Glomerular visceral epithelial cell (primary cell): Measurements from ENCODE around the gene SFPQ.
"Not testable (repeated sequence)": the region's sequence is repeated elsewhere in the genome, so short reads cannot be mapped to it uniquely, and the experiment has no call there.

Source experiments
- DNase-seq: peaks from one replicate; pipeline ENCODE4 v3.0.0-alpha.2; 2016; ENCODE audit errors: extremely low spot score

The SFPQ gene

DNA sequence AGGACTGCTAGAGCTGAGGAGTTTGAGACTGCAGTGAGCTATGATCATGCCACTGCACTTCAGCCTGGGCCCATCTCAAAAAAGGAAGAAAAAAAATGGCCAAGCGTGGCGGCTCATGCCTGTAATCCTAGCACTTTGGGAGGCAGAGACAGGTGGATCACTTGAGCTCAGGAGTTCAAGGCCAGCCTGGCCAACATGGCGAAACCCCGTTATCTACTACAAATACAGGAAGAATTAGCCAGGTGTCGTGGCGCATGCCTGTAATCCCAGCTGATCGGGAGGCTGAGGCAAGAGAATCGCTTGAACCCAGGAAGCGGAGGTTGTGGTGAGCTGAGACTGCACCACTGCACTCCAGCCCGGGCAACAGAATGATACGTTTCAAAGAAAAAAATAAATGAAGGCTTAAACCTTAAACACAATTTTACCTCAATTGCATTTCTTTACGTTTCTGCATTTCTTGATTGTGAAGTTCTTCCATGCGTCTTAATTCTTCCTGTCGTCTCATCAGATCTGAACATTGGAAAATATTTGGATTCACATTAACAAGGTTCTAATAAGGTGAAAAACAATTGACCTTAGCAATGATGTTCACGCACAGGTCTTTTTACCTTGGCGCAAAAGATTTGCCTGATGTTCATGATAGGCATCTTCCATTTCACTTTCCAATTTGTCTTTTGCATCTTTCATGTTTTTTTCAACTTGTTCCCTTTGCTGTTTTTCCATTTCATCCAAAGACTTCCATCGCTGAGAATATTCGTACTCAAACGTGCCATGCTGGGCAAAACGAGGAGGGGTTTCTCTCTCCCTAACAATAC is 4.2 kb downstream of the SFPQ start:
- no peak for DNase-seq

DNA sequence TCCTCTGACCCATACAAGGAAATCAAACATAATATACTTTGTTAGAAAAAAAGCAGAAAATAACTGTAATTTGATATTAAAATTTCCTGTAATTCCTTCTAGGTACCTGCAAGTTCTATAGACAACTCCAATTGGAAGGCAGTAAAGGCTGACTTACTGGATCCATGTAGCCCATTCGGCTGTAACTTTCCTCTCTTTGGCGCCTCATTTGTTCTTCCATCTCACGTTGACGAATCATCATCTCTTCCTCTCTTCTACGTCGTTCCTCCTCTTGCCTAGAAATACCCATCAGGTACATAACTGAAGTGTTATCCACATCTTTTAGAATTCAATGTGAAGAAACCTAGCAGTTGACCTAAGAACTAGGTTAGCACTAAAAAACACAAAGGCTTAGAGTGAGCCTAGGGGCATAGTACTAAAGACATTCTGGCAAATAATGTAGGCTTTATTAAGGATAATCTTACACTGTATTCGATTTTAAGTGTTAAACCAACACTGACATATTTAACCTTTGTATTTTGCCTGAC is 5.1 kb downstream of the SFPQ start:
- DNase-seq, result no peak

DNA sequence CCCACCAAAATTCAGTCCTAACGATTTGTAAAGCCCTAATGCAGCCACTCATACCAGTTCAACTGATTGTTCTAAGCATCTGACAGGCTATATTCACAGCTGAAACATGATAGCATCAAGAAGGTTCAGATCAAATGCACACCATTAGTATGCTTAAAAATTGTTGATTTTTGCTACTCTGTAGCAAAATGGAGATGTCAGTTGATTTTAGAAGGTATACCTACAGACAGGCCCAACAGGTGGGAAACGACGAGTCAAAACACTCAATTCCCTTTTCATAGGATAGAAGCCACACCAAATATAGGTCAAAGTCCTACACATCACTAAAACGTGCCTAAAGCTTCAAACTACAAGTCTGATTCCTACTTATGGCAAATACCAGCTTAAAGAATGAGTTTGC is 6.7 kb downstream of the SFPQ start:
- DNase-seq, result no peak

GRCh38 chr1:35185200-35185599 is 7.7 kb downstream of the SFPQ start:
- DNase-seq, result no peak

DNA sequence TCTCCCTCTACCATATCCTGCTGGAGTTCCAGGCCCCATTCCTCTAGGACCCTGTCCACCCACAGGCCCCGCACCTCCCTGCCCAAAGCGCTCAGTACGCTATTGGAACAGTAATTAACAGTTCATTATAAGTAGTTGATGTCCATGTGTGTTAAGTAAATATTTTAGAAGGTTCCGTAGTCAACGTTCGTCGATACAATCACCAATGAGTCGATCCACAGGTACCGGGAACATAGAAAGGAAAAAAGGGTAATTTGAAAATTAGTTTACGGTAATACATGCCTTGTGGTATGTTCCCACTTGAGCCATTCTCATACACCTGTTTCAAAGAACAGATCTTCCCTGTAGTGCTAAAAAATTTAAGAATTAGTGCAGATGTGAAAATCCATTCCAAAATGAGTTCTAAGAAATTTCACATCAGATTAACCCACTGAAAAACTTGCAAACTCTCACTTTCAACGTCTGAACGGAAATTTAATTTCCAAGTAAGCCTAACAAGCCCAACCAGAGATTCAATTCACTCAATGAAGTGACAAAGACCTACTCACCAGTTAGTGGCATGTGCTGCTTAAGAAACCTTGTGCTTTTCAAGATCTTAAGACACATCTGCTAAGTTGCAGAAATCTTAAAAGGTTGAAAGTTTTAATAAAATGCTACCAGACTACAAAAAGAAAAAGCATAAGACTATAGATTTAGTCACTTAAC is 8.3 kb downstream of the SFPQ start:
- no peak for DNase-seq

- no peak for DNase-seq
These were observed 11.0 kb downstream of the SFPQ start for GRCh38 chr1:35181790-35182455.

- no peak for DNase-seq
These were observed 12.1 kb downstream of the SFPQ start for GRCh38 chr1:35180776-35181374.

GRCh38 chr1:35179908-35180307 is 13.0 kb downstream of the SFPQ start:
- DNase-seq, result no peak

GRCh38 chr1:35178874-35179380 is 14.0 kb downstream of the SFPQ start:
- DNase-seq, result peak; percentile 25

- DNase-seq, result no peak
These were observed 14.7 kb downstream of the SFPQ start for GRCh38 chr1:35178295-35178695.

DNA sequence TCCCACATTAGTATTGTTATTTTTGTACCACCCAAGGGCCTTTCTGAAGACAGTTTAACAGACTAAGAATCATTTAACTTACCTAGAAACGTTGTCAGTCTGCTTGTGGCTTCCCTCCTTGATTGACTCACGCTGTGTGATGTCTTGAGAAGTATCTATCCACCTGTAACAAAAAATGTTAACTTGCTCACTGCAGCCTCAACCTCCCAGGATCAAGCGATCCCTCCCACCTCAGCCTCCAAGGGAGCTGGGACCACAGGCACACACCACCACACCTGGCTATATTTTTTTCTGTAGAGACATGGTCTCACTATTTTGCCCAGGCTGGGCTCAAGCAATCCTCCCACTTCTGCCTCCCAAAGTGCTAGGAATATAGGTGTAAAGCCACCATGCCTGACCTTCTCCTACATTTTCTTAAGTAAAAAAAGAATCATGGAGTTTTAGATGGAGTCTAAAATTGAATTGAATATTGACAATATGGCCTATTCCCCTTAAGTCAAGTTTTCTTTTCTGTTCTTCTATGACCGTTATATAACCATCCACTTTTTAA is 15.6 kb downstream of the SFPQ start:
- DNase-seq, result no peak

- no peak for DNase-seq
These were observed 17.3 kb downstream of the SFPQ start for GRCh38 chr1:35175602-35176001.

GRCh38 chr1:35175098-35175576 is 17.8 kb downstream of the SFPQ start:
- DNase-seq, result no peak

DNA sequence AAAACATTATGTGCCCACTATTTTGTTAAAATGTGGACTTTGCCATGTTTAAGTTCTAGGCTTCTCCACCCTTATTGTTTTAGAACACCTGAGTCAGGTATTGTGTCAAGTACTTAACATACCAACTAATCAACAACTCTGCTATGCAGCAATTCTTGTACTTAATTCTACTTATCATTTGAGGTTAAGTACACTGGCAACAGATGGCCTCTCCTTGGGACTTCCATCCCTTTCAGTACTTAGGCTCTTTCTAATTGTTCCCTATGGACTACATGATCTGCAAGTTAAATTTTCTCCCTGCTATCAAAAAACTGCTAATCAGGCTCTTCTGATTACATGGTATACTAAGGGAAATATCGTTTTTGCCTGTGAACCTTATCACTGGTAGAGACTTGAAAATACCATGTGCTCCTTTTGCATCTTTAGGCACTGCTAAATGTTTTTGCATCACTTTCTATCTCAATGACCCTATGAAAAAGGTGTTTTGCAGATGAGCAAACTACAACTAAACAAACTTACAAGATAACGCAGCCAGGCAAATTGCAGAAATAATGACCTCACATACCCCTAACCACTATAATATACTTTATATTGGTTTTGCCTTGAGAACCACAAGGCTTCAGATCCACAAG is 18.9 kb downstream of the SFPQ start:
- no peak for DNase-seq

DNA sequence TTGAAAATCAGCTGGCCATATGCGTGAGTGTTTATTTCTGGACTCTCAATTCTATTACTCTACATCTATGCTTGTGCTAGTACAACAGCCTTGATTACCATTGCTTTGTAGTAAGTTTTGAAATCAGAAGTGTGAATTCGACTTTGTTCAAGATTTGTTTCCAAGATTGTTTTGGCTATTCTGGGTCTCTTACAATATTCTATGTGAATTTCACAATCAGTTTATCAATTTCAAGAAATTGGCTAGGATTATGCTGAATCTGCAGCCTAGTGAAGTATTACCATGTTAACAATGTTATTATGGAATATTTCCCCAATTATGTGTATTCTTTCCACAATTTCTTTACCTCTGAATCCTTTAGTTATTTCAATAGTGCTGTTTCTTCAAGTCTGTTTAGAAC is 19.5 kb downstream of the SFPQ start:
- DNase-seq, result no peak

DNA sequence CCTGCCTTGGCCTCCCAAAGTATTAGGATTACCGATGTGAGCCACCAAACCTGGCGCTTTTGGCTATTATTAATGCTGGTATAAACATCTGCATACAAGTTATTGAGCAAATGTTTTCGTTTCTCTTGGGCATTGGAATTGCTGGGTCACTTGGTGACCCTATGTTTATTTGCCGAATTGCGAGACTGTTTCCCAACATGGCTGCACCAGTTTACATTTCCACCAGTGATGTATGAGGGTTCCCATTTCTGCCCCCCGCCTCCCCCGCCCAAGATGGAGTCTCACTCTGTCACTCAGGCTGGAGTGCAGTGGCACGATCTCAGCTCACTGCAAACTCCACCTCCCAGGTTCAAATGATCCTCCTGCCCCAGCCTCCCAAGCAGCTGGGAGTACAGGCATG is 20.9 kb downstream of the SFPQ start:
- DNase-seq, result no peak

DNA sequence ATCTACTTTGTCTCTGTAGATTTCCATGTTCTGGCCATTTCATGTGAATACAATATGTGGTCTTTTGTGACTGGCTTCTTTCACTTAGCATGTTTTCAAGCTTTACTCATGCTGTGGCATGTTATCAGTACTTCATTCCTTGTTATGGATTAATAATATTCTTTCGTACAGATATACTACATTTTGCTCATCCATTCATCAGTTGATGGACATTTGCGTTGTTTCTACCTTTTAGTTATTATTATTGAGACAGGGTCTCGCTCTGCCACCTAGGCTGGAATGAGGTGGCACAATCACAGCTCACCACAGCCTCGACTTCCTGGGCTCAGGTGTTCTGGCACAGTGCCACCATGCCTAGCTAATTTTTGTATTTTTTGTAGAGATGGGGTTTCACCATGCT is 21.4 kb downstream of the SFPQ start:
- no peak for DNase-seq

- no peak for DNase-seq
These were observed 28.1 kb downstream of the SFPQ start for GRCh38 chr1:35164893-35165292.

DNA sequence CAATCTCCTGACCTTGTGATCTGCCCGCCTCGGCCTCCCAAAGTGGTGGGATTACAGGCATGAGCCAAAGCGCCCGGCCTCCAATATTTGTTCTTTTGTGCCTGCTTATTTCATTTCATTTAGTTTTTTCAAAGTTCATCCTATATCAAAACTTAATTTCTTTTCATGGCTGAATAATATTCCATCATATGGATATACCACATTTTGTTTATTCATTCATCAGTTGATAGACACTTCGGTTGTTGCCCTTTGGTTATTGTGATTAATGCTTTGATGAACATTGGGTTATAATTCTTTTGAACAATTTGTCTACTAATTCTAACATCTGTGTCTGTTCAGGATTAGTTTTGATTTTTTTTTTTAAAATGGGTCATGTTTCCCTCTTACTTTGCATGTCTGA is 41.7 kb downstream of the SFPQ start:
- DNase-seq, result no peak

DNA sequence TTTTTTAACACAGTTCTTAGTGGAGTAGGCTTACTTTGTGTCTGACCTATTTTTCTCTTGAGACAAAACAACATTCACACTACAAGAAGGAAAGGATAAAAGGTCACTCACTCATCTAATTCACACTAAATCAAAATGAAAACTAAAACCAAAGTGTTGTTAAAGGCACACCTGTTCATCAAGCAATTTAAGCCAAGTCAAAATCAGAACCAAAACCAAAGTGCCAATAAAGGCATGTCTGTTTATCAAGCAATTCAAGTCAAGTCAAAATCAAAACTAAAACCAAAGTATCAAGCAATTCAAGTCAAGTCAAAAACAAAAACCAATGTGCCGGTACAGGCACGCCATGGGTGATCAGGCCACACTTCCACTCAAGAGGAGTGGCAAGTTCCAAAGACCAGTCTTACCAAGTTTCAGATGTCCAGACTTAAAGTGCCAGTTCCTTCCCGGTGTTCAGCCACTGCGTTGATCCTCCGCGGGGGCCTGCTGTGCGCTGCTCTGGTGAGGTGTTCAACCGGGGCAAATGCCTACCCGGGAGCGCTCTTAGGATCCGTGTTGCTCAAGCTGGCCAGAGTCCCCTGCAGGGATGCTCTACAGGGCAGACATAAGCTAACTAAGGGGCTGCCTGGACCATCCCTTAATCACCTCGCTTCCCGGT is 46.9 kb downstream of the SFPQ start:
- not testable (repeated sequence) for DNase-seq
